Cortex of kidney (tissue), 1 donor: ENCODE measurements around the gene RANBP6.
A peak's percentile ranks its signal among the peaks of the same experiment; 100 is the strongest.

Source experiments
- DNase-seq: peaks from one replicate; lab custom pipeline; 2025; lab: John Stamatoyannopoulos, UW

RANBP6 gene

GRCh38 chr9:6007058-6007769 lies 8.2 kb downstream of the RANBP6 start:
- peak; percentile 14 for DNase-seq

- DNase-seq = no peak
Measured at GRCh38 chr9:6006749-6007057, 8.7 kb downstream of the RANBP6 start.

- DNase-seq = no peak
Measured at GRCh38 chr9:6000955-6001354, 14.5 kb downstream of the RANBP6 start.

DNA sequence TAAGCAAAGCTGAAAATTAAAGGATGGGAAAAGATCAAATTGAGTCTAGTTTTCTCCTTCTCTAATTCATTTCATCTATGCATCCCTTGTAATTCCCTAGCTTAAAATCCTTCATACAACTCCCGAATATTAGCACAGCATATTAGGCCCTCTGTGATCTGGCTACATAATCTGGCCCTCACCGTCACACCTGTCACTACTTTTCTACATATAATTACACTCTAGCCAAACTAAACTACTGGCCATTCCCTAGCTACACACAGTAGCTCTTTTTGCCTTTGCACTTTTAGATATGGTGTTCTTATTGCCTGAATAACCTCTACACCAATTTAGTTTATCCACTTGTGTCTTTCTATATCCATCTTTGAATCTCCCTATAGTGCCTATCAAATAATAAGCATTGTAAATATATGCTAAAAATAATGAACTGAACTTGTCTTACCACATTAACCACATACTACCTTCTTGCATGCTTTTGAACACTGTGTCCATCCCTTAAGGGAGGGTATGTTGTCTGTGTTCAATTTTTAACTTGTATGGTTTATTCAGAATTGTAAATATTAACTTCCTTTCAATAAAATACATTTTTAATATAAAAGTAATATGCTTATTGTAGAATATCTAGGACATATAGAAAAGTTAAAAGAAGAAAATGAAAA lies 15.9 kb downstream of the RANBP6 start:
- DNase-seq = no peak

DNA sequence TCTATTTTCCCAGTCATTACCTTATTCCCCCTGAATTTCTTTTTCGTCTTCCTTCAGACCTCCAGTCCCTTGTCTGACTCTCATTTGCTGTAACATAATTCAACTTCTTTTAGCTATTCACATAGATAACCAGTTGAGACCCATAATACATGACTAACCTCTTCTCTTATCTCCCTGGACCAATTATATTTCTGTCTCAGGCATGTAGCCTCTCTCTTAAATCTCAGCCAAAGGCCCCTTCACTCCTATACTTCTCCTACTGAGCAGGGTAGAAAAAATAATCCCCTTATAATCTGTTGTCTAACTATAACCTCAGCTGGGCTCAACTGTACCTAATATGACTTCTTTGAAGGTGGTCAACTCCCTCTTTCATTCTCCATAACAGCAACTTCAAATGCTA lies 20.9 kb downstream of the RANBP6 start:
- DNase-seq = no peak

DNA sequence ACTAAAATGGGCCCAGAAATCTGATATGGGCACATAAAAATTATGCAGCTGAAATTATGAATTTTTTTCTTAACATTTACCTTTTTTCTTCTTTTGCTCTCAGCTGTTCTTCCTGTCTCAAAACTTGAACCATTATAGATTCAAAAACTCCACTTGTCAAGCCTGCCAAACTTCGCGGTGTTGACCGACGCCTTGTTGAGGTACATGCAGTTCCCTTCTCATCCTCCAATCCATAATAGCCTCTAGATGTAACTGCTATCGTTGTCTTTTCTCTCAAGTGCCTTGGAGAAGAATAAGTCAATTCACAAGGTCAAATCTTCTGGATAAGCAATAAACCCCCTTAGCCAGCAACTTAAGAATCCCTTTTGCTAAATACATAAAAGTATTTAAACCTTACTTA lies 27.2 kb downstream of the RANBP6 start:
- DNase-seq = no peak

- no peak for DNase-seq
Measured at GRCh38 chr9:5983042-5983441, 32.4 kb downstream of the RANBP6 start.

DNA sequence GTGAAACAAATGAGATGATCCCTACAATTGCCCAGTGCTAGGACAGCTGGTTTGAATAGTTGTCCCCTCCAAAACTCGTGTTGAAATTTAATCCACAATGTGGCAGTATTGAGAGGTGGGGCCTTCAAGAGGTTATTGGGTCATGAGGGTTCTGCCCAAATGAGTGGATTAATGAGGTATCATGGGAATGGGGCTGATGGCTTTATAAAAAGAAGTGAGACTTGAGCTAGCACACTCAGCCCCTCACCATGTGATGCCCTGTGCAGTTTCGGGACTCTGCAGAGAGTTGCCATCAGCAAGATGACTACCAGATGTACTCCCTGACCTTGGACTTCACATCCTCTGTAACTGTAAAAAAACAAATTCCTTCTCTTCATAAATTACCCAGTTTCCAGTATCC lies 33.1 kb downstream of the RANBP6 start:
- DNase-seq = no peak

GRCh38 chr9:5978523-5978922 lies 36.9 kb downstream of the RANBP6 start:
- DNase-seq = no peak

DNA sequence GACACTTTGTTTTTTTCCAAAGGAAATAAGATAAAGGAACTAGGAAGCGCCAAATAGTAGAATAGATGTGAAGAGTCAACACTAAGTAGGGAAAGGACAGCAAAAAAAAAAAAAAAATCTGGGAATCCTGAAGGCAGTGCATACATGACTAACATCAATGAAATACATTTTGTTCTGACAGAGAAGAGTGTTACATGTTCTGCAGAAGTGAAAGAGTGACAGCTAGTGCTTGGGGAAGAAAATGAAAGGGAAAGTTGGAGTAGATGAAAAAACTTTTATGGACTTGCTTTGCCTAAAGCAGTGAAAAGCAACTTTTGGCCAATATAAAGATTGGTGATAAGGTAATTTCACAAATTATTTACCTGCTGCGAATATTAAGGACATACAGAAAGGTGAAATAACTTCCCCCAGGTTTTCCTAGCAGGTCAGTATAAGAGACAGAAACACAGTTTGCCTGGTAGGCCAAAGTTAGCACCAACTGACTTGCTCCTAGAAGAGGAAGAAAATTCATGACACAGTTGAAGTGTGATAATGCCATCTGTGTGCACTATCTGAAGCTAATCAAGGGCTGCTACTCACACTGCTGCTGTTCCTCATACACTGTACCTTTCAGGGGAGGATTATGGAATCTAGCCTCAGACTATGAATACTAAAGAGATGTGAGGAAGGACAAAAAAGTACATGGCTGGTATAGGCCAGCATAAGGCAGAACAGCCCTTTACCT lies 38.6 kb downstream of the RANBP6 start:
- DNase-seq = no peak

DNA sequence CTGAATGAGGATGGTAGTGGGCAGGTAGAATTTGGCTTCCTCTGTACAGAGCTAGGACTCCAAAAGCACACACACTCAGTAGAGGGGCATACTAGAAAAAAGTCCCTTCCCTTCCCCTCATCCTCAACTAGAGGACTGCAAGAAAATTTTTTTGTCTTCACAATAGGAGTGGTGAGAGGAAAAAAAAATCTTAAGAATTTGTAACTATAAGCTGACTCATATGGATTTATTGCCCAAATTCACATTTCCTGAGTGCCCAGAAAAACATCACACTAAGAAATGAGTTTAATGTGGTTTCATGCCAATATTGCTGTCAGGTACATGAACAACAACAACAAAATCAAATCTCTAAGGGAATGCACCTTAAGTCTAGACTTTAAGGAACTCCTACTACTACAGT lies 43.7 kb downstream of the RANBP6 start:
- DNase-seq = no peak
